Lower leg skin (tissue), 3 donors: ENCODE results near the gene PLPP4.

ENCODE experiments used
- CTCF ChIP-seq, 3 donors: fragments of 450-650 bp; IDR thresholded peaks; one replicate each; pipeline ENCODE4 v1.5.1; 2016; ENCODE audit warnings: antibody characterized with exemption in 3 of 3, mild to moderate bottlenecking in 3 of 3, moderate library complexity in 2 of 3
- POLR2A ChIP-seq, 2 donors: fragments of 450-650 bp; IDR thresholded peaks; one replicate each; pipeline ENCODE4 v1.6.1; 2016 to 2017; ENCODE audit warnings: antibody characterized with exemption in 2 of 2, mild to moderate bottlenecking in 1 of 2, moderate library complexity in 1 of 2

GRCh38 chr10:120574981-120575380 is 118.0 kb downstream of the PLPP4 start:
- no peak for TF ChIP-seq CTCF (IDR thresholded peaks at IDR 0.05)
- no peak for TF ChIP-seq POLR2A (IDR thresholded peaks at IDR 0.05)
